ENCODE data around the gene TCFL5.

Gene TCFL5

DNA sequence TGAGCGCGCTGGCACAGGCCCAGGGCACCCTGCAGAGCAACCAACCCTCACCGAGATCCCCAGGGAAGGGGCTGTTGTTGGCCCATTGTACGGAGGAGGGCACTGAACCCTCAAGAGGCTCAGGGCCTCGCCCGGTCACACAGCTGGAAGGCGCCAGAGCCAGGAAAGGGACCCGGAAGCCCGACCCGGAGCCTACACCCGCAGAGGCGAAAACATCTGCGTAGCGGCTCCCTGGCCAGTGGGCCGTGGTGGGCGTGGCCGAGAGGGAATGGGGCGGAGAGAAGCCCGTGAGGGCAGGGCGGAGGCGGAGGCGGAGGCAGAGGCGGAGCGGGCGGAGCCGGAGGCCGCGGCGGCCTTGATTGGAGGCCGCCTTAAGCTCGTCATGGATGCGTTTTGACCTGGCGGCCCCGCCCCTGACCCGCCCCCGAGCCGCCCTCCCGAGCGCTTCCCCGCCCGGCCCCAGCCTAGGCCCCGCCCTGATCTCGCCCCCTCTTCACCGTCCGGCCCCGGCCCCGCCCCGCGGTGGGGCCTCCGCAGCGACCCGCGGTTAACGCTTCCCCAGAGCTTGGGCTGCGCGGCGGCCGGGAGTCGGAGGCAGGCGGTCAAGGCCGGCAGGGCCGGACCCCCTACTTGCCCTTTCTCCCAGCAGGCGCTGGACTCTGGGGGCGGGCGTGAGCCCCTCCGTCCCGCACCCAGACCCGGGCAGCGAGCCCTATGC is 67.5 kb downstream of the TCFL5 start:
- peak; percentile 79 for DNase-seq

DNA sequence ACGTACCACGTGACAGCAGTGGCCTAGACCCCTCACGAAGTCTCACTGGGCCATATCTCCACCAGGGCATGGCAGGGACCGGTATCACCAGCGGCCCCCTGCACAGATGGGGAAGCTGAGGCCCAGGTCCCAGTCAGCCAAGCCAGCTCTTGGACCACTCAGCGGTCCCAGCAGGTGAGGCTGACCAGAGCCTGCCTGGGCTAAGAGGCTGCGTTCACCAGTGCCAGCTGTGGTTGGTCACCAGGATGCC is 67.9 kb downstream of the TCFL5 start:
- no peak for DNase-seq

DNA sequence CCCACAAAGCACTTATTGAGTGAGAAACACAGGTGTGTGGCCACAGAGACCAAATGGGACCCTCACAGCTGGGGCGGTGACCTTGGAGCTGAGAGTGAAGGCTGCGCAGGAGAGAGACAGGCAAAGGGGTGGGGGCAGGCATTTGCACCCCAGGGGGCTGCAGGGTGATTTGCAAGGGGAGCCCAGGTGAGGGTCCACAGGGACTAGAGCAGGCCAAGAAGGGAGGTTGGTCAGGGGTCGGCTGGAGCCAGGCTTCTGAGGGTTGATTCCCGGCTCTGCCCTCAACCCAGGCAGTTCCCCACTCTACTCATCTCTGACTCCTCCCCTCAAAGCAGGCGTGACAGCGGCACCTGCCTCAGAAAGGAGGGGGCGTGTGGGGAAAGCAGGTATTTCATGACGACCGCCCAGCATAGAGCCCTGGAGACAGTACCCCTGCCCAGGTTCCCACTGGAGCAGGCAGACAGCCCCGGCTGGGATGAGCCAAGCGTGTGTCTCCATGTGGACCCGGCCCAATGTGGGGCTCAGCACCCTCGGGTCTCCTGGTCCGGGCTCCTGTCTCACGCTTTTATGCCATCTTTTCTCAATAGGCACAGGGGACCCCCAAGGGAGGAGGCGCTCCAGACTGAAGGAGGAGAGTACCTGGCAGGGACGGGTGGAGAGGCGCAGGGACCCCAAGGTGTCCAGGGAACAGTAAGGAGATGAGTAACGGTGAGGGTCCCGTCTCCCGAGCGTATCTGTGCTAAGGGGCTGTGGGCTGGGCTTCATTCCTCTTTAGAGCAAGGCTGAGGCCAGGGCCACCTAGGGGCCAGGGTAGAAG is 68.5 kb downstream of the TCFL5 start:
- no peak for DNase-seq

DNA sequence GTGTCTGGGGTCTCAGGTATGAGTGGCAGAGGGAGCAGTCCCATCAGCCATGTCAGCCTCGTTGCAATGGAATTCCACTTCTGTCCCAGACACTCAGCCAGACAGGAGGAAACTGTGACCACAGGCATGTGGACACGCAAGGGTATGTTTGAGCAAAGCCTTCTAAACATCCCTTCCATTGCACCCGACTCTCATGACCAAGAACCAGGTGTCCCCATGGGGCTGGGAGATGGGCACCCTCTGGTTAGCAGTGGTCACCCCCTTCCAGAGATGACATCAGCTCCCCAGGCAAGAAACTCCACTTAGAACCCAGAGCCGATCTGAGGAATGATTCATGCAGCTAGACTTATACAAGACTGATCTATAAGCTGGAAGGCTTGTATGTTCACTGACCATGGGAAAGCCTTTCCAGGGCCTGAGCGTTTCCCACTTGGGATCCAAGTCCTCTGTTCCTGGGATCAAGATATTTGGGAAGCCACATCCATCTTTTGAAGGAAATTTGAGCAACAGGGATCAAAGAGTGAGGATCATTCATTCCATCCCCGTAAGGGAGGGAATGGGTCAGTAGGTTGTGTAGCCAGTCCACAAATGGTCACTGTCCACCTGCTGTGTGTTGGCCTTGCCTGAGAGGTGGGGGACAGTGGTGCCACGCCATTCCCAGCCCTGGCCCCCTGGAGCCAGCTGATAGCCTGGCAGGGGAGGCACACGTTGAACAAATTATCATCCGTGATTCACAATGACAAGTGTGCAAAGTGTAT is 69.3 kb downstream of the TCFL5 start:
- no peak for DNase-seq

DNA sequence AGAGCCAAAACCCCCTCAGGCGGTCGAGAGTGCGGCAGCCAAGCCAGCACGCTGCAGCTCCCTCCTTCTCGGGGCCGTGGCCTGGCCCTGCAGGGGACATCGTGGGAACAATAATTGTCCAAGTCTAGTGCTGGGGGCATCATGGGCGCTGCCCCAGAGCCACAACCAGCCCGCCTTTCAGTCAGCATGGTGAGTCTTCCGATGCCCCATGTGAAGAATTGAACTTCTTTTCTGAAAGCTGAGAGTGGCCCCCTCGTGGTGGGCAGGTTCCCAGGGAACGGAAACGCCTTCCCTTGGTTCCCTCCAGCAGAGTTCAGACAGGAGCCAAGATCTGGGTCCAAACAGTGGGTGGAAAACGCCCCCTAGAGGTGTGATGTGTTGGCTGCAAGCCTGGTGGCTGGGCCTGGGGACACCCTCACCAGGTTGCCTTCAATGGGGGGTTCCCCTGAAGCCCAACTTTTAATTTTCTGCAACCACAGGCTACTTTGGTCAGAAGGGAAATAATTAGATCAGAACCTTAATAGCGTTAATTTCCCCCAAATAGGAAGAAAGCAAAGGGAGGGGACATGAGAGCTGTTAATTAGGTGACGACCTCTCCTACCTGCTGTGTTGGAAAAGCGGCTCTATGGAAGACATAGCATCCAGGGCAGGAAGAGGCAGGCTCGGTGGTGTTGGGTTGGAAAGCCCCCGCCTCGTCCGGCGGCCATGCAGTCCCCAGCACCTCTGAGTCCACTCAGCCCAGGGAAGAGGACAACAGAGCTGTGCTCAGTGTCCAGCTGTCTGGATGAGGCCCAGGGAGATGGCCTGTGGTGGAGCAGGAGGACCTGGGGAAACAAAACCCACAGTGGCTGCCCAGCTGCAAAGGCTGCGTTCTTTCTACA is 70.1 kb downstream of the TCFL5 start:
- DNase-seq = peak; percentile 85
